PC-3 (cell line): ENCODE data around the gene LINC00237. TPM values are rescaled to one million over a fixed set of nuclear protein-coding genes. Genes with fewer than 3 reads are reported as not detected.

Experiments
- ATAC-seq: fragments of 200-7000 bp; cut with Tn5 transposase; 2 replicates; pipeline ENCODE4 v1.9.1; 2020; ENCODE audit warnings: mild to moderate bottlenecking, moderate library complexity
- BruUV-seq: library from RNA; stranded (reverse); fragments of 400-500 nt; replicated peaks from 2 replicates; lab custom pipeline; 2021; lab: Mats Ljungman, UMichigan
- CTCF ChIA-PET: fragments of 300-600 bp; sonication (Branson Sonifier 250); formaldehyde crosslinking; loops from one replicate; lab custom pipeline; 2022; ENCODE audit warnings: antibody characterized with exemption; lab: Charles Lee
- POLR2A ChIA-PET: fragments of 300-600 bp; sonication (Branson Sonifier 250); formaldehyde crosslinking; loops from one replicate; lab custom pipeline; 2022; ENCODE audit warnings: antibody characterized with exemption; ENCODE audit not compliant: unreplicated experiment; lab: Charles Lee
- DNase-seq: peaks from one replicate; pipeline ENCODE4 v3.0.0-alpha.2; 2015
- H2AFZ ChIP-seq: fragments of 300-600 bp; sonication (generic); 2 replicates; pipeline ENCODE4 v1.6.0; 2016; ENCODE audit warnings: antibody characterized with exemption, low read length
- H3F3A ChIP-seq: fragments of 300-600 bp; sonication (generic); one replicate; pipeline ENCODE4 v1.6.0; 2017; ENCODE audit warnings: antibody characterized with exemption, low read length, control low read depth, mild to moderate bottlenecking; ENCODE audit not compliant: unreplicated experiment
- H3K27ac ChIP-seq: fragments of 300-600 bp; sonication (generic); 2 replicates; pipeline ENCODE4 v1.5.1; 2016; ENCODE audit warnings: mild to moderate bottlenecking, low read length
- H3K27me3 ChIP-seq: fragments of 300-600 bp; sonication (generic); 2 replicates; pipeline ENCODE4 v1.6.1; 2016; ENCODE audit warnings: low read length, mixed read lengths
- H3K36me3 ChIP-seq: fragments of 300-600 bp; sonication (generic); 2 replicates; pipeline ENCODE4 v1.6.1; 2016; ENCODE audit warnings: low read depth, mixed run types, low read length, mixed read lengths
- H3K4me1 ChIP-seq: fragments of 300-600 bp; sonication (generic); 2 replicates; pipeline ENCODE4 v1.5.1; 2016; ENCODE audit warnings: low read length; ENCODE audit not compliant: insufficient read depth
- H3K4me2 ChIP-seq: fragments of 300-600 bp; sonication (generic); 2 replicates; pipeline ENCODE4 v1.6.0; 2016; ENCODE audit warnings: low read length
- H3K4me3 ChIP-seq: fragments of 300-600 bp; sonication (generic); 2 replicates; pipeline ENCODE4 v1.5.1; 2016; ENCODE audit warnings: mild to moderate bottlenecking, low read length, mixed read lengths
- H3K79me2 ChIP-seq: fragments of 300-600 bp; sonication (generic); 2 replicates; pipeline ENCODE4 v1.6.1; 2017; ENCODE audit warnings: low read length, mixed read lengths
- H3K9ac ChIP-seq: fragments of 300-600 bp; sonication (generic); 2 replicates; pipeline ENCODE4 v1.6.0; 2016; ENCODE audit warnings: mild to moderate bottlenecking, low read length
- H3K9me2 ChIP-seq: fragments of 300-600 bp; sonication (generic); replicated peaks from 2 replicates; pipeline ENCODE4 v1.6.1; 2016; ENCODE audit warnings: mixed run types, low read length, mixed read lengths
- H3K9me3 ChIP-seq: fragments of 300-600 bp; sonication (generic); 2 replicates; pipeline ENCODE4 v1.6.1; 2016; ENCODE audit warnings: low read length, mixed read lengths
- H4K20me1 ChIP-seq: fragments of 300-600 bp; sonication (generic); 2 replicates; pipeline ENCODE4 v1.6.1; 2016; ENCODE audit warnings: low read length, mixed read lengths
- EZH2 ChIP-seq: fragments of 300-600 bp; sonication (generic); IDR thresholded peaks from one replicate; pipeline ENCODE4 v1.6.1; 2017; ENCODE audit warnings: antibody characterized with exemption, mild to moderate bottlenecking, low read length; ENCODE audit not compliant: unreplicated experiment
- EZH2phosphoT487 ChIP-seq: fragments of 300-600 bp; sonication (generic); IDR thresholded peaks from 2 replicates; pipeline ENCODE4 v1.6.1; 2018; ENCODE audit warnings: mild to moderate bottlenecking, antibody characterized with exemption, low read length, borderline replicate concordance
- intact Hi-C: fragments of 100-400 bp; cut with micrococcal nuclease; formaldehyde crosslinking; loops from 2 replicates; pipeline ENCODE4 v1.9.0; 2023
- total RNA-seq: library from RNA; depleted of rRNA; stranded (reverse); fragments of >200 nt; gene quantifications from 2 replicates; pipeline ENCODE4 v1.2.3, GENCODE V29; 2014
- TF ChIP-seq, protein P1 (sequence below): fragments of 300-600 bp; sonication (generic); conservative IDR thresholded peaks from 2 replicates; pipeline ENCODE4 v1.5.1; 2017; ENCODE audit warnings: antibody characterized with exemption, low read depth, mild to moderate bottlenecking, low read length

The LINC00237 gene
- total RNA-seq, 1 experiment from 2014 or later: not detected

GRCh38 chr20:21067255-21067654 is 38.9 kb downstream of the LINC00237 start:
- Histone ChIP-seq H3K79me2 (no peaks in the 10 kb centered on the region), H3K4me1 (no peaks in the 10 kb centered on the region), H3K4me2 (no peak overlapping the region), H4K20me1 (no peaks in the 10 kb centered on the region), H3K9ac (no peak overlapping the region), H3K9me2 (no peaks in the 10 kb centered on the region), H3K9me3 (no peaks in the 10 kb centered on the region), H3K27me3 (peaks cover 38% of the 10 kb centered on the region), H2AFZ (no peak overlapping the region), H3K36me3 (no peaks in the 10 kb centered on the region), H3K4me3 (no peak overlapping the region), H3F3A (no peaks in the 10 kb centered on the region), H3K27ac (no peak overlapping the region)
- DNase-seq (no peak), ATAC-seq (no peak)
- TF ChIP-seq EZH2 (no peak), EZH2phosphoT487 (no peak)
- TF ChIP-seq, protein P1, sequence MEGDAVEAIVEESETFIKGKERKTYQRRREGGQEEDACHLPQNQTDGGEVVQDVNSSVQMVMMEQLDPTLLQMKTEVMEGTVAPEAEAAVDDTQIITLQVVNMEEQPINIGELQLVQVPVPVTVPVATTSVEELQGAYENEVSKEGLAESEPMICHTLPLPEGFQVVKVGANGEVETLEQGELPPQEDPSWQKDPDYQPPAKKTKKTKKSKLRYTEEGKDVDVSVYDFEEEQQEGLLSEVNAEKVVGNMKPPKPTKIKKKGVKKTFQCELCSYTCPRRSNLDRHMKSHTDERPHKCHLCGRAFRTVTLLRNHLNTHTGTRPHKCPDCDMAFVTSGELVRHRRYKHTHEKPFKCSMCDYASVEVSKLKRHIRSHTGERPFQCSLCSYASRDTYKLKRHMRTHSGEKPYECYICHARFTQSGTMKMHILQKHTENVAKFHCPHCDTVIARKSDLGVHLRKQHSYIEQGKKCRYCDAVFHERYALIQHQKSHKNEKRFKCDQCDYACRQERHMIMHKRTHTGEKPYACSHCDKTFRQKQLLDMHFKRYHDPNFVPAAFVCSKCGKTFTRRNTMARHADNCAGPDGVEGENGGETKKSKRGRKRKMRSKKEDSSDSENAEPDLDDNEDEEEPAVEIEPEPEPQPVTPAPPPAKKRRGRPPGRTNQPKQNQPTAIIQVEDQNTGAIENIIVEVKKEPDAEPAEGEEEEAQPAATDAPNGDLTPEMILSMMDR: no peak
- CTCF ChIA-PET: no interaction called here
- POLR2A ChIA-PET: no interaction called here
- BruUV-seq: no TSS peak
- intact Hi-C loops: no loop called here

GRCh38 chr20:21064924-21065323 is 41.2 kb downstream of the LINC00237 start:
- POLR2A ChIA-PET: no interaction called here
- Histone ChIP-seq H3K9me3 (no peaks in the 10 kb centered on the region), H3K4me3 (no peak overlapping the region), H3K4me2 (no peak overlapping the region), H4K20me1 (no peaks in the 10 kb centered on the region), H3K79me2 (no peaks in the 10 kb centered on the region), H3F3A (no peaks in the 10 kb centered on the region), H3K36me3 (no peaks in the 10 kb centered on the region), H3K9ac (no peak overlapping the region), H2AFZ (no peak overlapping the region), H3K27me3 (peaks cover 38% of the 10 kb centered on the region), H3K27ac (no peak overlapping the region), H3K9me2 (no peaks in the 10 kb centered on the region), H3K4me1 (no peaks in the 10 kb centered on the region)
- intact Hi-C loops: no loop called here
- no peak for TF ChIP-seq EZH2
- TF ChIP-seq EZH2phosphoT487: no peak
- TF ChIP-seq, protein P1: no peak
- DNase-seq: no peak
- CTCF ChIA-PET: no interaction called here
- BruUV-seq: no TSS peak
- no peak for ATAC-seq

GRCh38 chr20:21063276-21063675 is 42.9 kb downstream of the LINC00237 start:
- Histone ChIP-seq H3F3A (no peaks in the 10 kb centered on the region), H3K36me3 (no peaks in the 10 kb centered on the region), H4K20me1 (no peaks in the 10 kb centered on the region), H3K79me2 (no peaks in the 10 kb centered on the region), H2AFZ (no peak overlapping the region), H3K27ac (no peak overlapping the region), H3K4me1 (no peaks in the 10 kb centered on the region), H3K4me2 (no peak overlapping the region), H3K9me2 (no peaks in the 10 kb centered on the region), H3K4me3 (no peak overlapping the region), H3K27me3 (peaks cover 38% of the 10 kb centered on the region), H3K9me3 (no peaks in the 10 kb centered on the region), H3K9ac (no peak overlapping the region)
- no peak for ATAC-seq
- intact Hi-C loops: no loop called here
- BruUV-seq: no TSS peak
- POLR2A ChIA-PET: no interaction called here
- TF ChIP-seq EZH2: no peak
- TF ChIP-seq, protein P1: no peak
- CTCF ChIA-PET: no interaction called here
- DNase-seq: no peak
